Subcutaneous abdominal adipose tissue (tissue), 5 donors: ENCODE data around the gene KIAA0753.
A peak's percentile ranks its signal among the peaks of the same experiment; 100 is the strongest.
"Not testable (repeated sequence)": the region's sequence is repeated elsewhere in the genome, so short reads cannot be mapped to it uniquely, and the experiment has no call there.

Experiments
- H3K27ac ChIP-seq: one replicate; pipeline ENCODE4 v1.7.0; 2013; ENCODE audit warnings: low read depth, mild to moderate bottlenecking, inconsistent platforms, low read length, moderate library complexity
- H3K27me3 ChIP-seq, 5 donors: one replicate each; pipeline ENCODE4 v1.7.0; 2013; ENCODE audit warnings: low read length in 5 of 5, inconsistent platforms in 1 of 5; ENCODE audit not compliant: control insufficient read depth in 5 of 5, insufficient read depth in 4 of 5
- H3K36me3 ChIP-seq, 5 donors: one replicate each; pipeline ENCODE4 v1.7.0; 2013; ENCODE audit warnings: low read length in 5 of 5; ENCODE audit not compliant: control insufficient read depth in 5 of 5, insufficient read depth in 5 of 5
- H3K4me1 ChIP-seq, 5 donors: one replicate each; pipeline ENCODE4 v1.7.0; 2013; ENCODE audit warnings: low read length in 5 of 5, mild to moderate bottlenecking in 3 of 5, moderate library complexity in 1 of 5; ENCODE audit not compliant: control insufficient read depth in 5 of 5, insufficient read depth in 5 of 5
- H3K4me3 ChIP-seq, 5 donors: one replicate each; pipeline ENCODE4 v1.7.0; 2013; ENCODE audit warnings: low read length in 5 of 5, low read depth in 1 of 5
- H3K9ac ChIP-seq, 5 donors: one replicate each; pipeline ENCODE4 v1.7.0; 2013; ENCODE audit warnings: low read length in 5 of 5, mild to moderate bottlenecking in 4 of 5, moderate library complexity in 3 of 5
- H3K9me3 ChIP-seq, 5 donors: one replicate each; pipeline ENCODE4 v1.7.0; 2013; ENCODE audit warnings: low read length in 5 of 5; ENCODE audit not compliant: control insufficient read depth in 5 of 5
- donor health status: healthy.
- donor health status: healthy.
- donor health status: healthy.
- donor health status: healthy.
- donor health status: healthy.

KIAA0753 gene

GRCh38 chr17:6669479-6670212, 29.1 kb upstream of the KIAA0753 start:
- H3K4me1 ChIP-seq, result peaks cover 0 to 3% (median 0%) of the 10 kb centered on the region in 5 donors
- no peak overlapping the region for H3K4me3 ChIP-seq
- no peaks in the 10 kb centered on the region for H3K9me3 ChIP-seq
- H3K27me3 ChIP-seq, result peaks cover 7 to 14% (median 11%) of the 10 kb centered on the region in 5 donors
- H3K9ac ChIP-seq, result no peak overlapping the region
- no peaks in the 10 kb centered on the region for H3K36me3 ChIP-seq
- no peak overlapping the region for H3K27ac ChIP-seq

DNA sequence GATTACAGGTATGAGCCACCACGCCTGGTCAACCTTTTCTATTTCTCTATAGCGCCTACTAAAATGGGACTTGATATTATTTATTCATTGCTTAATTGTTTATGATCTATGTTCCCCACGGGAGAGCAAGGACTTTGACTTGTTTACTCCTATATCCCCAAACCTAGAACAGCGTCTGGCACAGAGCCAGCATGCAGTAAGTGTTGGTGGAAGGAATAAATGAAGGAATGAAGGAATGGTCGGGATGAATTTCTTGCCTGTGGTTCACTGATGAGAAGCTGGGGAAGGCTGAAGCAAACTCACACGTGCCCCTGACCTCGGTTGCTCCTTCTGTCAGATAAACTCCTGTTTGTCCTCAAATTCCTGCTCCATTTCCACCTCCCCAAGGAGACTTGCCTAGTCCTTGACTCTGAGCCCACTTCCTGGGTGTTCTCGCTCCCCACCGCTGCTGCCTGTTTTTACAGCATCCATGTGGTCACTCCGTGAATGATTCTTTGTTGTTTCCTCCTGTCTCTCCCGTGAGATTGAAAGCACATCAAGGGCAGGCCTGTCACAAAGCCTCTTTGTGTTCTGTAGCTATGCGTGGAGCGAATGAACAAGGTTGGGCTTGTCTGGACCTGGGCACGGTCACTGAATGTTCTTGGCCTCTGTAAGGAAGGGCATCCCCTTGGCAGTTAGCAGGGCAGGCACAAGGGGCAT, 28.4 kb upstream of the KIAA0753 start:
- H3K27ac ChIP-seq, result no peak overlapping the region
- H3K9me3 ChIP-seq, result no peaks in the 10 kb centered on the region
- H3K36me3 ChIP-seq, result no peaks in the 10 kb centered on the region
- H3K4me3 ChIP-seq, result no peak overlapping the region
- H3K27me3 ChIP-seq, result peaks cover 7 to 14% (median 11%) of the 10 kb centered on the region in 5 donors
- peaks cover 0 to 3% (median 0%) of the 10 kb centered on the region in 5 donors for H3K4me1 ChIP-seq
- H3K9ac ChIP-seq, result no peak overlapping the region

DNA sequence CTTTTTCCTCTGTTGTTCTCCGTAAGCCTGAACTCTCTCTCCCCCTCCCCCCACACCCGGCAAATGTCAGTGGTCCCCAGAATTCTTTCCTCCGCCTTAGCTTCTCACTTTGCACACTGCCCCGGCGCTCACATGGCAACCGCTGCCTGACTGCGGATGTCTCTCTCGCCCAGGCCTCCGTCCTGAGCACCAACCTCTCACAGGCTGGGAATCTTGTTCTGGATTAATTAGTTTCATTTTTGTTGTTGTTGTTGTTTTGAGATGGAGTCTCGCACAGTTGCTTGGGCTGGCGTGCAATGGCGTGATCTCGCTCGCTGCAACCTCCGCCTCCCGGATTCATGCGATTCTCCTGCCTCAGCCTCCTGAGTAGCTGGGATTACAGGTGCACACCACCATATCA, 27.7 kb upstream of the KIAA0753 start:
- Histone ChIP-seq H3K9ac (no peak overlapping the region), H3K27ac (no peak overlapping the region), H3K9me3 (no peaks in the 10 kb centered on the region), H3K4me3 (no peak overlapping the region), H3K36me3 (no peaks in the 10 kb centered on the region), H3K4me1 (peaks cover 0 to 3% (median 0%) of the 10 kb centered on the region in 5 donors), H3K27me3 (peaks cover 7 to 14% (median 11%) of the 10 kb centered on the region in 5 donors)

- H3K4me1 ChIP-seq, result peaks cover 0 to 3% (median 0%) of the 10 kb centered on the region in 5 donors
- H3K4me3 ChIP-seq, result no peak overlapping the region
- no peaks in the 10 kb centered on the region for H3K36me3 ChIP-seq
- H3K27ac ChIP-seq, result no peak overlapping the region
- no peak overlapping the region for H3K9ac ChIP-seq
- peaks cover 7 to 14% (median 11%) of the 10 kb centered on the region in 5 donors for H3K27me3 ChIP-seq
- no peaks in the 10 kb centered on the region for H3K9me3 ChIP-seq
Measured at GRCh38 chr17:6667516-6667915, 27.0 kb upstream of the KIAA0753 start.

DNA sequence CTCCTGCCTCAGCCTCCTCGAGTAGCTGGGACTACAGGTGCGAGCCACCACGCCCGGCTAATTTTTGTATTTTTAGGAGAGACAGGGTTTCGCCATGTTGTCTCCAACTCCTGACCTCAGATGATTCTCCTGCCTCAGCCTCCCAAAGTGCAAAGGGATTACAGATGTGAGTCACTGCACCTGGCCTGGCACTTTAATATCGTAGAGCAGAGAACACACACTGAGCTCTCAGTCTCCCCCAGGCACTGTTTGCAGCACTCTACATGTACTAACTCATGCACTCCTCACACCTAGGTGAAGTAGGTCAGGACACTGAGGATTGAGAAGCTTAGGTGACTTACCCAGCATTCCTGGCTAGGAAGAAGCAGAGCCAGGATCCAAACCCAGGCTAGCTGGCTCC, 26.0 kb upstream of the KIAA0753 start:
- no peak overlapping the region for H3K9ac ChIP-seq
- H3K27ac ChIP-seq, result no peak overlapping the region

DNA sequence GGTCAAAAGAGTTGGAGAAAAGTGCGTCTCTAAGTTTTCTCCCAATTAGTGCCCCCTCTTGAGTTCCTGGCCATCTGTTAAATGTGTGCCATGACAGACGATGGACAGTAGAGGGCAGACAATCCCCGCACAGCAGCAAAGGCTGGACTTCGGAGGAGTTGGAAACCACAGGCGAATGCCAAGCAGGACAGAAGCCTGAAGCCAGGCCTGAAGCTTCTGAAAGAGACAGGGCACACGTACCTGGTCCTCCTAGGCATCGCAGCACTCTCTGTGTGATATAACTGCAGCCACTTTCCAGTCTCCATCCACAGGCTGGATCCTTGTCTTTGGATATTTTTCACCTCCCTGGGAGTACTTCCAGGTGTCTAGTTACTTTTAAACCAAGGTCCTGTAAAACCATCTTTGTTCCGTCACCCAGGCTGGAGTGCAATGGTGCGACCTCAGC, 25.6 kb upstream of the KIAA0753 start:
- H3K4me1 ChIP-seq, result peaks cover 0 to 3% (median 1%) of the 10 kb centered on the region in 5 donors
- no peaks in the 10 kb centered on the region for H3K9me3 ChIP-seq
- peaks cover 7 to 14% (median 13%) of the 10 kb centered on the region in 5 donors for H3K27me3 ChIP-seq
- H3K36me3 ChIP-seq, result no peaks in the 10 kb centered on the region
- H3K4me3 ChIP-seq, result no peak overlapping the region
- peak overlapping the region in 1 of 5 donors; percentile 16 for H3K9ac ChIP-seq
- no peak overlapping the region for H3K27ac ChIP-seq

More for the DNA sequence above, 26.0 kb upstream of the KIAA0753 start:
- Histone ChIP-seq H3K4me3 (no peak overlapping the region), H3K9me3 (no peaks in the 10 kb centered on the region), H3K27me3 (peaks cover 7 to 14% (median 10%) of the 10 kb centered on the region in 5 donors), H3K4me1 (peaks cover 0 to 3% (median 0%) of the 10 kb centered on the region in 5 donors), H3K36me3 (no peaks in the 10 kb centered on the region)

- not testable (repeated sequence) for H3K4me3 ChIP-seq, H3K36me3 ChIP-seq, H3K27ac ChIP-seq, H3K9me3 ChIP-seq, H3K9ac ChIP-seq
- peaks cover 0 to 18% (median 12%) of the 10 kb centered on the region in 5 donors for H3K27me3 ChIP-seq
- peaks cover 0 to 13% (median 3%) of the 10 kb centered on the region in 5 donors for H3K4me1 ChIP-seq
Measured at GRCh38 chr17:6663200-6663599, 22.7 kb upstream of the KIAA0753 start.

DNA sequence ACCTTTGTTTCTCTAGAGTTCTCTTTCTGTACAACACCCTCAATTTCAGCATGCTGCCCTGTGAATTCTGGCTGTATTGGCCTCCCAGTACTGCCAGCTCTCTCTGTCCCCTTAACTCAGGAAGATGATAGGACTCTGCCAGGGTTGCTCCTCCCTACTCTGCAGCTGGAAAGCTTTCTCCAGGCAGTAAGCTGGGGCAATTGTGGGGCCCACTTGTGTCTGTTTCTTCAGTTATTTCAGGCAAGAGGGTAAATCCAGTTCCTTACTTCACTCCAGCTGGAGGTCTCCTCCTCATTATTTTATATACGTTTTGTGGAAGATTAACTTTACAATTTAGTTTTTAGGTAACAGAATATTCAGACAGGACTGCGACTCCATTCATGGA, 20.9 kb upstream of the KIAA0753 start:
- Histone ChIP-seq H3K9ac (no peak overlapping the region), H3K4me1 (peaks cover 0 to 20% (median 3%) of the 10 kb centered on the region in 5 donors), H3K27me3 (peaks cover 3 to 28% (median 17%) of the 10 kb centered on the region in 5 donors), H3K4me3 (no peak overlapping the region), H3K9me3 (no peaks in the 10 kb centered on the region), H3K27ac (no peak overlapping the region), H3K36me3 (no peaks in the 10 kb centered on the region)

GRCh38 chr17:6660805-6661463, 20.4 kb upstream of the KIAA0753 start:
- H3K9me3 ChIP-seq, result no peaks in the 10 kb centered on the region
- peaks cover 0 to 20% (median 0%) of the 10 kb centered on the region in 5 donors for H3K4me1 ChIP-seq
- peaks cover 3 to 28% (median 17%) of the 10 kb centered on the region in 5 donors for H3K27me3 ChIP-seq
- no peaks in the 10 kb centered on the region for H3K36me3 ChIP-seq
- no peak overlapping the region for H3K4me3 ChIP-seq
- H3K27ac ChIP-seq, result no peak overlapping the region
- H3K9ac ChIP-seq, result no peak overlapping the region
